IMR-90 (cell line): Measurements from ENCODE around the gene L3MBTL4.

Experiments used
- BHLHE40 ChIP-seq: fragments of 150-350 bp; IDR thresholded peaks from 2 replicates; pipeline ENCODE4 v1.6.1; 2016; ENCODE audit warnings: mild to moderate bottlenecking, low read depth, low read length
- CEBPB ChIP-seq: IDR thresholded peaks from 2 replicates; pipeline ENCODE4 v1.6.1; 2012; ENCODE audit warnings: low read depth, low read length, improper control_type of control experiment
- CHD1 ChIP-seq: IDR thresholded peaks from 2 replicates; pipeline ENCODE4 v1.6.1; 2012; ENCODE audit warnings: low read depth, low read length, improper control_type of control experiment
- MAFK ChIP-seq: IDR thresholded peaks from 2 replicates; pipeline ENCODE4 v1.6.1; 2012; ENCODE audit warnings: low read depth, low read length, improper control_type of control experiment
- MXI1 ChIP-seq: IDR thresholded peaks from 2 replicates; pipeline ENCODE4 v1.6.1; 2012; ENCODE audit warnings: low read depth, mild to moderate bottlenecking, low read length, moderate library complexity, borderline replicate concordance
- POLR2A ChIP-seq: IDR thresholded peaks from 2 replicates; pipeline ENCODE4 v1.6.1; 2012; ENCODE audit warnings: mild to moderate bottlenecking, low read depth, low read length
- RAD21 ChIP-seq: IDR thresholded peaks from 2 replicates; pipeline ENCODE4 v1.6.1; 2012; ENCODE audit warnings: low read length, improper control_type of control experiment
- RCOR1 ChIP-seq: IDR thresholded peaks from 2 replicates; pipeline ENCODE4 v1.6.1; 2012; ENCODE audit warnings: mild to moderate bottlenecking, low read length, improper control_type of control experiment; ENCODE audit not compliant: insufficient replicate concordance
- SMC3 ChIP-seq: fragments of 150-350 bp; IDR thresholded peaks from 2 replicates; pipeline ENCODE4 v1.6.1; 2016; ENCODE audit warnings: low read depth, mild to moderate bottlenecking, antibody characterized with exemption, low read length, moderate library complexity
- TF ChIP-seq, protein P1 (sequence below): conservative IDR thresholded peaks from 2 replicates; pipeline ENCODE4 v1.5.1; 2012; ENCODE audit warnings: mild to moderate bottlenecking, low read depth, low read length, improper control_type of control experiment
- TF ChIP-seq, protein P2 (sequence below): fragments of 150-350 bp; IDR thresholded peaks from 2 replicates; pipeline ENCODE4 v1.6.1; 2017; ENCODE audit warnings: mild to moderate bottlenecking, antibody characterized with exemption, low read length, low read depth

DNA sequence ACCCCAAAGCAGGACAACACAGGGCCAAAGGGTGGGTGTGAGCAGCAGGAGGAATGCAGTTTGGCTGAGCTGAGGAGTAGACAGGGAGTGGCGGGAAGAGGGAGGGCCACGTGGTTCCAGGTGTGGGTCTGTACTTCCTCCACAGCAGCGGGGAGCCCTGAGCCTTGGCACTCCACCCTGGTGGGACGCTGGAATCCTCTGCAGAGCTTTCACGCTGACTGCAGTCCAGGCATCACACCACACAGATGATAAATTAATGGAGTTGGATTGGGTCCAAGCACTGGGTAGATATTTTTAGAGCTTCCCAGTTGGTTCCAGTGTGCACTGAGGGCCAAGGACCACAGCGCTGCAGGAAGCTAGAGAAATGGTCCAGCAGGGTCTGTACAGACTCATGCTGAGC is 452.3 kb downstream of the L3MBTL4 start:
- TF ChIP-seq, protein P1, sequence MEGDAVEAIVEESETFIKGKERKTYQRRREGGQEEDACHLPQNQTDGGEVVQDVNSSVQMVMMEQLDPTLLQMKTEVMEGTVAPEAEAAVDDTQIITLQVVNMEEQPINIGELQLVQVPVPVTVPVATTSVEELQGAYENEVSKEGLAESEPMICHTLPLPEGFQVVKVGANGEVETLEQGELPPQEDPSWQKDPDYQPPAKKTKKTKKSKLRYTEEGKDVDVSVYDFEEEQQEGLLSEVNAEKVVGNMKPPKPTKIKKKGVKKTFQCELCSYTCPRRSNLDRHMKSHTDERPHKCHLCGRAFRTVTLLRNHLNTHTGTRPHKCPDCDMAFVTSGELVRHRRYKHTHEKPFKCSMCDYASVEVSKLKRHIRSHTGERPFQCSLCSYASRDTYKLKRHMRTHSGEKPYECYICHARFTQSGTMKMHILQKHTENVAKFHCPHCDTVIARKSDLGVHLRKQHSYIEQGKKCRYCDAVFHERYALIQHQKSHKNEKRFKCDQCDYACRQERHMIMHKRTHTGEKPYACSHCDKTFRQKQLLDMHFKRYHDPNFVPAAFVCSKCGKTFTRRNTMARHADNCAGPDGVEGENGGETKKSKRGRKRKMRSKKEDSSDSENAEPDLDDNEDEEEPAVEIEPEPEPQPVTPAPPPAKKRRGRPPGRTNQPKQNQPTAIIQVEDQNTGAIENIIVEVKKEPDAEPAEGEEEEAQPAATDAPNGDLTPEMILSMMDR, result no peak
- TF ChIP-seq, protein P2, sequence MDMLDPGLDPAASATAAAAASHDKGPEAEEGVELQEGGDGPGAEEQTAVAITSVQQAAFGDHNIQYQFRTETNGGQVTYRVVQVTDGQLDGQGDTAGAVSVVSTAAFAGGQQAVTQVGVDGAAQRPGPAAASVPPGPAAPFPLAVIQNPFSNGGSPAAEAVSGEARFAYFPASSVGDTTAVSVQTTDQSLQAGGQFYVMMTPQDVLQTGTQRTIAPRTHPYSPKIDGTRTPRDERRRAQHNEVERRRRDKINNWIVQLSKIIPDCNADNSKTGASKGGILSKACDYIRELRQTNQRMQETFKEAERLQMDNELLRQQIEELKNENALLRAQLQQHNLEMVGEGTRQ, result no peak
- no peak for TF ChIP-seq SMC3
- no peak for TF ChIP-seq POLR2A
- TF ChIP-seq MAFK, result no peak
- TF ChIP-seq CEBPB, result no peak
- TF ChIP-seq RCOR1, result no peak
- TF ChIP-seq CHD1, result no peak
- no peak for TF ChIP-seq MXI1
- no peak for TF ChIP-seq RAD21
- TF ChIP-seq BHLHE40, result no peak
